Right hindlimb (tissue), 1 donor: ENCODE results near the gene SMYD3.
"Not testable (repeated sequence)": the region's sequence is repeated elsewhere in the genome, so short reads cannot be mapped to it uniquely, and the experiment has no call there.

ENCODE experiments used
- DNase-seq: peaks from one replicate; pipeline ENCODE4 v3.0.0-alpha.2; 2018

The SMYD3 gene

DNA sequence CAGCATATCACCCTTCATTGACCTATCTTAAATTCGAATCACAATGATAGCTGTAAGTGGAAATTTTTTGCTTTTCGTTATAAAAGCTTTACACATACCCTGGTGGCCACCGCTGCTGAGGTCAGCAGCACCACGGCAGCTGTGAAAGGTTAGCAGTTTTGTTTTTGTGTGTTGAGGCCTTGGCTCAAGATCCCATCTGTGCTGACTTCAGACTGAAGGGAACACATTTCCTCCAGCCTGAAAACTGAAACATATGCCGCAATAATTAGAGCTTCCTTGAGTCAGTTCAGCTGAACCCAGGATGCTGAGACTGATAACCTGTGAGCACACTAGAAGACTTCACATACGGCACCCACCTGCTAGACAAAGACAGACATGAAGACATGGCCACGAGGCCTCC is 103.0 kb downstream of the SMYD3 start:
- DNase-seq: no peak

DNA sequence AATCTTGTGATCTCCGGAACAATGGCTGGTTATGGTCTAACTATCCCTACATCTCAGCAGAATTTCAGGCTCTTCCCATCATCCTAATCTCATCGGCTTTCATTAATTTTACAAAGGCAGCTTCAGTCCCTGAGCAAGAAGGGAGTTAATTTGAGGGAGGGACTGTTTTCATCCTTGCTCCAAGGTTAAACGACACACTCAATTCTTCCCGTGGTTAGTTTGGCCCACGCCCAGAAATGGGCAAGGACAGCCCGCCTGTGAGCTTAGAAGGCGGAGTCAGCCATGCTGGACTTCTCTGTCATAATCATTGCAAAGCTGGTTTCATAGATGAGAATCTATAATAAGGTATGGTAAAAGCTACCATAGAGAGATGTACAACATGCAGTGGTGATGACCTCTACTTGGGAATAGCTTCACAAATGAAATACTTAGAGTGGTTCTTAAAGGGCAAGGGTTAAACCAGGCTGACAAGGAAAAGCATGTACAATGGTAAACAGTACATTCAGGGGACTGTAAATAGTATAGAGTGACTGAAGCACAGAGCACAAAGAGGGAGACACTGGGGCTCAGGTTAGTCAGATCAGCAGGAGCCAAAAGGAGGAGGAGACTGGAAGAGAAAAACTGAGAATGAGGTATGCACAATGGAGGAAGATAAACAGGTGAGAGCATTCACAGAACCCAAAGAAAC is 108.8 kb downstream of the SMYD3 start:
- DNase-seq: no peak

DNA sequence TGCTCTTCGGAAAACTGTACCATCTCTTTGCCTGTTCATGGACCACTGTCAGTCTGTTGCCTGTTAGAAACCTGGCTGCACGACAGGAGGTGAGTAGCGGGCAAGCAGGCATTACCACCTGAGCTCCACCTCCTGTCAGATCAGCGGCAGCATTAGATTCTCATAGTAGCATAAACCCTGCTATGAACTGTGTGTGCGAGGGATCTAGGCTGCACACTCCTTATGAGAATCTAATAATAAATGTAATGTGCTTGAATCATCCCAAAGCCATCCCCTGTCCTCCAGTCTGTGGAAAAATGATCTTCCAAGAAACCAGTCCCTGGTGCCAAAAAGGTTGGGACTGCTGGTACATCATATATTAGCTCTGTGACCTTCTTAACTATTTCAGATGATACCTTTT is 110.0 kb downstream of the SMYD3 start:
- DNase-seq: no peak

DNA sequence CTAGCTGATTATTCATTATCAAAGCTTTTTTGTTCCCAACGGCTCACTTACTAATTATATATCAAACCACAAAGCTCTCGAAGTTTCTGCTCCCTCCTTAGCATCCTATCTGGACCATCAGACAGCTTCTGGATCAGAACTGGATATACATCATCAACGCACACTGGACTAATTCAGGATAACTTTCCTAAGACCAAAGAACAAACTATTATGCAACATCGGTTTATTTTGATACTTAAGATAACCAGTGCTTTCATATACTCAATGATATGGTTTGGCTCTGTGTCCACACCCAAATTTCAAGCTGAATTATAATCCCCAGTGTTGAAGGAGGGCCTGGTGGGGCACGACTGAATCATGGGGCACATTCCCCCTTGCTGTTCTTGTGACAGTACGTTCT is 110.8 kb downstream of the SMYD3 start:
- no peak for DNase-seq

DNA sequence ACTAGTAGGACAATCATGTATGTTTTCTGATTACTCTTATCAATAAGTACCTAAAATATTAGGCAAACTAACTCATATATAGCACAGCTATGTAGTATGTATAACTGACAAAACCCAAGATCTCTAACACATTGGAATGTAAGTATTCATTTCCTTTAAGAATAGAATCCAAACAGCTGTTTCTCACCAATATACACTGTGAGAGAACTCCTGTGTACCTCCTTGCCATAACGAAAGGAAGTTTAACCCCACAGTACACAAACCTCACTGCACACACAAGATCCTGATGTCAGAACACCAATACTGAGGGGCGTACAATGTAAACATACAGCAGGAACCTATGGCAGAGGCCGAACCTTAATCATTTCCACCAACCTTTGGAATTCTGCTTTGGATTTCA is 113.0 kb downstream of the SMYD3 start:
- DNase-seq: no peak

DNA sequence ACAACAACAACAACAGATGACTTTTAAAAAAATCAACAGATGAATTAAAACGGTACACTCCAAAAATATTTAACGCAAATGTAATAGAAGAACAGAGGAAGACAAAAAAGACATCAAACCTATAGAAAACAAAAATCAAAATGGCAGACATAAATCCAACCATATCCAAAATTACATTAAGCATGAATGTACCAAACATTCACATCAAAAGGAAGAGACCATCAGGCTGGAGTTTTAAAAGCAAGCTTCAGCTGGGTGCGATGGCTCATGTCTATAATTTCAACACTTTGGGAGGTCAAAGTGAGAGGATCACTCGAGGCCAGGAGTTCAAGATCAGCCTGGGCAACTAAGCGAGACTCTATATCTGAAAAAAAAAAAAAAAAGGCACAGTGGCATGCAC is 116.2 kb downstream of the SMYD3 start:
- DNase-seq: no peak

DNA sequence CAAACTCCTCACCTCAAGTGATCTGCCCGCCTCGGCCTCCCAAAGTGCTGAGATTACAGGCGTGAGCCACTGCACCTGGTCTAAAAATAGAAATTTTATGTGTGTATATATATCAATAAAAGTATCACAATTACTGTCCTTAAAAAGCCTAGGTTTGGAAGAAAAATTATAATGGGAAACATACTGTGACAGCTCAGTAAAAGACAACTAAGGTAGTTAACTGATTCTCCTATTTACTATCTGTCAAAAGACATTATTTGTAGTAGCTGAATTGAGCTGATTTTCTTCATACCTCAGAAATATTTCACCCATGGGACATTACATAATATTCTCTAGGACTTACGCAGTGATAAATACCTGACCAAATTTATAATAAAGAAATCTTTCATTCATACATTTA is 122.5 kb downstream of the SMYD3 start:
- DNase-seq: no peak

DNA sequence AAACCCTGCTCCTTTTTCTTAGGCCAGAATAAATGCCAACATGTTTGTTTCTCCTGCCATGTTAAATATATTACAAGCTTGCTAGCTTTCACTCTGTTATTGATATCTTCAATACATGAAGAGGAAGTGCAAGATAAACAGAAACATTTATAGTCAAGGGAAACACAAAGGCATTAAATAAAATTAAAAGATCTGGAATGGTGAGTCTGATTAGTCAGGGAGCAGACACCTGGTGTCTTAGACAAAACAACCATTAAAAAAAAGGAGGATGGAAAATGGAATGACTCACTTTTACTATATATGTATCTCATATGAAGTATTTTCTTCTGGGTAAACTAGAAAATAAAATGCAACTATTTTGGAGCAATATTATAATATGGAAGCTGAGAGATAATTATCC is 123.3 kb downstream of the SMYD3 start:
- DNase-seq: no peak

DNA sequence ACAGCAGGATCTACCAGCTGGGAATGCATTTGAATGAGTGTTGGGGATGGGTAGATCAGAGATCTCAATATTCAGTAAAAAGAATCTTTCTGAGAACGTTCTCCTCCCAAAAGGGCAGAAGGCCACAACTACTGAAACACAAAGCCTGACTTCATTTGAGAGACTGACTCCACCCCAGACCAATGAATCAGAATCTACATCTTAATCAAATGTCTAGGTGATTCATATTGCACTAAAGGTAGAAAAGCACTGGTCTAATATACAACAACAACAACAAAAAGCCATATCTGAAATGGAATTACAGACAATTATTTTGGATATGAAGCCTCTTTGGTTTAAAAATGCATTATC is 123.9 kb downstream of the SMYD3 start:
- DNase-seq: no peak

DNA sequence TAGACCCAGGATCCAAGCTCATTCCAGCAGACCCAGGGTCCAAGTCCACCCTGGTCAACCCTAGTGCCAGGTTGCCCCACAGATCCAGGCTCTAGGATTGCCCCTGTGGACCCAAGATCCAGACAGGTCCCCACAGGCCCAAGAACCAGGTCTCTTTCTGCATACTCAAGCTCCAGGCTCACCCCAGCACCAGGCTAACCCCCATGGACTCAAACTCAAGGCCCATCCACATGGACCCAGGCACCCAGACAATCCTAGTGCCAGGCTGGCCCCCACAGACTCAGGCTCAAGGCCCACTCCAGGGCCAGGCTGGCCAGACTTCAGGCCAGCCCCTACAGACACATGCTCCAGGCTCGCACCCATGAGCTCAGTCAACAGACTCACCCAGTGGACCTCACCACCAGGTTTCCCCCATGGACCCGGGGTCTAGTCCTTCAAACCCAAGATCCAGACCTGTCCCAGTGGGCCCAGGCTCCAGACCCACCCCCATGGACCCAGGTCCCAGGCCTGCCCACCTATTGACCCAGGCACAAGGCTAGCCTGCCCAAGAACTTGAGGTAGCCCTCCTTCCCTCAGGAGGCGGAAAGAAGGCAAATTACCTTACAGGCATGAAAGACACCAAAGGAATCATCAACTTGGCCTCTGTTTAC is 124.4 kb downstream of the SMYD3 start:
- no peak for DNase-seq

DNA sequence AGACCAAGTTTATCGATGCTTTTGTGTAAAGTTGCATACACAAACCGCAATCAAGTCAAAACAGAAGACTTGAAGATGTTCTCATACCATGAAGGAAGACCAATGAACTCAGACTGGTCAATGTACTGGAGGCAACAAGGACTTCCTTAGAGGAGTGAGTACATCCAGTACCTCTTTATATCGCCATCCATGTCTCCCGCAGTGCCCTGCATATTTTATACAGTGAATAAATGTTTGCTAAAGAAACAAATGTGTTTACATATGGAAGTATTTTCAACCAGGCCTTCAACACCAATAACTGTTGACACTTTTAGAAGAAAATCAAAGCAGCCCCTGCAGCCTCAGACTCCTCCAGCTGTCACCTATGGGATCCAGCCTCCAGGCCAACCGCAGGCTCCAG is 125.6 kb downstream of the SMYD3 start:
- DNase-seq: no peak

DNA sequence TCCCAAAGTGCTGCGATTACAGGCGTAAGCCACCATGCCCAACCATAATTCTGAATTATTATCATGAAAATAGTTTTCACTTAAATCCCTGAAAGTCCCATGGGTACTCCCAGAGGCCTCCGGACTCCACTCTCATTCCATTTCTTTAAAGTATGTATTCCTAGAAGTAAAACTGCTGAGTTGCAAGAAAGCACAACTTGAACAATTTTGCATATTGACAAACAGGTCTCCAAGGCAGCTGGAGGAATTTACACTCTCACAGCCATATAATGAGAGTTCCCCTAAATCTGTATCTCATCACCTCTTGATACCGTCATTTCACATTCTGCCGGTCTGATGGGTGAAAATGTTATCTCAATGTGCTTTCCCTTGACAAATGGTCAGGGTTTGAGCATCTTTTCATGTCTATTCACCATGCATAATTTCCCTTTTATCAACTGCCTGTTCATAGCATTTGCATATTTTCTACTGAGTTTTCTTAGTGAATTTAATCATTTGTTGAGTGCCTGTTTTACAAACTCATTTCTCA is 129.4 kb downstream of the SMYD3 start:
- DNase-seq: no peak

DNA sequence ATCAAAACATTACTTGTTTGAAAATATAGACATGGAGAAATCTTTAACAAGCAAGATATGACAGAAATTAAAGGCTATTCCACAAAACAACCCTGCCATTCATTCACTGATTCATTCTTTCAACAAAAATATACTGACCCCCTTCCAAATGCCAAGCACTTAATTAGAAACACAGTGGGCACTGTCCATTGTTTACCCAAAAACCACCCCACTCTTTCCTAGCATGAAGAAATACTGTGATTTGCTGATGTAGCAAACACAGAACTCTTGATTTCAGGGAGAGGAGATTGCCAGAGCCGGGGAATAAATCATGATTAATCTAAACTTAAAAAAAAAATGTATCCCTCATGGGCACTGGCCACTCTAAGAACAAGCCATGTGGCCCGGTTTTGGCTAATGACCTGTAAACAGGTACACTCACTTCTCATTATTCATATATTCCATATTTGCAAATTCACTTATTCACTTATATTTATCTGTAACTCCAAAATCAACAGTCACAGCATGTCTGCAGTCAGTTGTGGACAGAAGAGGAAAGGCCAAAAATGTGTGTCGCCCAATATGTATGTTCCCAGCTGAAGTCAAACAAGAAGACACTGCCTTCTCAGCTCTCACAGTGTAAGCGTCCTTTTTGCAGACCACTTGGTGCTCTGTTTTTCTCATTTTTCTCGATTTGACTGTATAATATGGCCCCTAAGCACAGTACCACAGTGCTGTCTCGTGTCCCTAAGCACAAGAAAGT is 133.1 kb downstream of the SMYD3 start:
- no peak for DNase-seq

DNA sequence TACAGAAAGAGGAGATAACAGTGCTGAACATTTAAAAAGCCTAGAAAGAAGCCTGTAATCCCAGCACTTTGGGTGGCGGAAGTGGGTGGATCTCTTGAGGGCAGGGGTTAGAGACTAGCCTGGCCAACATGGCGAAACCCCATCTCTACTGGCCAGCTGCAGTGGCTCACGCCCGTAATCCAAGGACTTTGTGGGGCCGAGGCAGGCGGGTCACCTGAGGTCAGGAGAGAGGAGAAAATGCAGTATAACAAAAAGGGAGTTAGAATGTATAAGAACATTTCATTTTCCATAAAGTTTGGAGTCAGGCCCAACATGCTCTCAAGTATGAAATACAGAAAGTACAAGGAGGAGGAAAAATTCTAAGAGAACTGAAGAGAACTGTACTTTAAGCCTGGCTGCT is 134.5 kb downstream of the SMYD3 start:
- DNase-seq: no peak

DNA sequence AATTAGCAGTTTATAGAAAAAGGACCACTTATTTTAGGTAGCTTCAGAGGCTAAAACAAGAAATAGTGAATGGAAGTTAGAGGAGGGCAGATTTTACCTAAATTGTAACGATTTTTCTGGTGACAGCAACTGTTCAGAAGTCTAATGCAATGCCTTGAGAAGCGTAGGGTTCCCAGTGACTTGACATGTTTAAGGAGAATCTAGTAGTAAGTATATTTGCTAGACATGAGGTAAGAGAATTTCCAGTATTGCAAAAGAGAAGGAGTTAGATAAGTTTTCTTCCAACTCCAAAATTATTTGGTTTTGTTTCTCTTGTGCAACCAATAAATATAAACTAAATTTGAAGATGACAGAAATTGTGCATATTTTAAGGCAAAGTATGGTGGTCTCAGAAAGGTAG is 140.0 kb downstream of the SMYD3 start:
- no peak for DNase-seq

DNA sequence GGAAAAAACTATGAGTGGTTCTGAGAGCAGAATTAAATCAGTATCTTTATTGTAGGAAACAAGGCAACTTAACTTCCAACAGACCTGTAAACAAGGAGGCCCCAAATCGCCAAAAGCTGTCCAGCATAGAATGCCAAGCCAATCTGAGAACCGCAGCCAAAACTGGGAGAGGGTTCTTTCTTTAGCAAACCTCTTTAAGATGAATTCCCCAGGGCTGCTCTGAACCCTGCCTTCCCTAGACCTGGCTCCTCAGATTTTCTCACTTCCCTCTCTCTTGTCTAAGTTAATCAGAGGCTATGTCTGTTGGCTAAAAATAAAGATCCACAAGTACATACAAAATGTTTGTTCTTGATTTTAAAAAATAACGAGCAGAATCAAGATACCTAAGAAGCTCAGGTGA is 141.4 kb downstream of the SMYD3 start:
- no peak for DNase-seq

DNA sequence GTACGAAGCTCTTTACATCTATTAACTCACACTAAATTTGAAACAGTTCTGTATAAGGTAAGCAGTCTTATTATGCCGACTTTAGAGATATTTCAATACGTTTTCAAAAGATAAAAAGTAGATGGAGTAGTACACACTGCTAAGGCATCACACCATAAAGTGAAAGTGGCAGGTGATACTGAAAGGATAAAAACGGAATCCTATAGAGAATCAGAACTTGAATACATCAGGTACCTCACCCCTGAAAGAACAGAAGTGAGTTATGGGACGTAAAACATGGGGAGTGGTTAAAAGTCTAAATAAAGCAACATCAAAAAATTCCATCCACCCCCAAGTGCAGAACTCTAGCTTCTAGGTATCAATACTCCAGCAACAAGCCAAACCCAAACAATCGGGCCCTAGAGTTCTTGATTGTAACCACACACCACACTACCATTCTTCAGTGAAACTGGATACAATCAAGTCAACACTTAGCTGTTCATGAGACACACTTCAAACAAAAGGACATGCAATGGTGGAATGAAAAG is 142.6 kb downstream of the SMYD3 start:
- no peak for DNase-seq

DNA sequence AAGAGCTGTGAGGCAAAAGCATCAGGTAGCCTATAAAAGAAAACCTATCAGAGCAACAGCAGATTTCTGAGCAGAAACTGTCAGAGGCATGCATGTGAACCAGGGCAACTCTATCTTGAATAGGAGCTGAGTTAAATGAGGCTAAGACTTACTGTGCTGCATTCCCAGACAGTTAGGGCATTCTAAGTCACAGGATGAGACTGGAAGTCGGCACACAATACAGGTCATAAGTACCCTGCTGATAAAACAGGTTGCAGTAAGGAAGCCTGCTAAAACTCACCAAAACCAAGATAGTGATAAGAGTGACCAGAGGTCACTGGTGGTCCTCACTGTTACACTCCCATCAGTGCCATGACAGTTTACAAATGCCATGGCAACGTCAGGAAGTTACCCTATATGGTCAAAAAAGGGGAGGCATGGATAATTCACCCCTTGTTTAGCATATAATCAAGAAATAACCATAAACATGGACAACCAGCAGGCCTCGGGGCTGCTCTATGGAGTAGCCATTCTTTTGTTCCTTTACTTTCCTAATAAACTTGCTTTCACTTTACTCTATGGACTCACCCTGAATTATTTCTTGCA is 150.0 kb downstream of the SMYD3 start:
- not testable (repeated sequence) for DNase-seq

DNA sequence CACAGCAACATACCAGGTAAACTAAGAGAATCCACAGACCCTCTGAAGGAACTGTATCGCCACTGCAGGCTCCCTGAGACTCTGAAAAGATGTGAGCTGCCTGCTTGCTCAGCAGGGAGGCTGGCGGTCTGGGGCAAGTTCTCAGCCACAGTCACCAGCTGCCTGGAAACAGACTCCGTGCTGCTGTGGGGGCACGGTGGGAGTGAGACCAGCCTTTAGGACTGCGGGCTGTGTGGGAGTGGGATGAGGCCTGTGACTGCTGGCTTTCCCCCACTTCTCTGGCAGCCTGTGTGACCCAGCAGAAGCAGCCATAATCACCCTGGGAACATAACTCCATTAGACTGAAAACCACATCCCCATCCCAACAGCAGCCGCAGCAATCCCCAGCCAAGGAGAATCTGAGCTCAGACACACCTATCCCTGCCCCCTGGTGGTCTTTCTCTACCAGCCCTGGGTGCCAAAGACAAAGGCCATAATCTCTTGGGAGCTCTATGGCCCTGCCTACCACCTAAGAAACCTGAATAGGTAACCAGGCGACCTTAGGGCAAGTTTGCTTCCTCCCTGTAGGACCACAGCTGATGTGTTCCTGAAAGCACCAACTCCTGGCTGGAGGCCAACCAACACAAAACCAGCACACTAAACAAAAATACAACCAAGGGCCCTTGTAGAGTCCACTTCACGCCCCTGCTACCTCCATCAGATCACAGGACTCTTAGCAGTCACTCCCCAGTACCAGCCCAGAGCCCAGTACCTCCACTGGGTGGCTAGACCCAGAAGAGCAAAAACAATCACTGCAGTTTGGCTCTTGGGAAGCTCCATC is 151.5 kb downstream of the SMYD3 start:
- DNase-seq: no peak

DNA sequence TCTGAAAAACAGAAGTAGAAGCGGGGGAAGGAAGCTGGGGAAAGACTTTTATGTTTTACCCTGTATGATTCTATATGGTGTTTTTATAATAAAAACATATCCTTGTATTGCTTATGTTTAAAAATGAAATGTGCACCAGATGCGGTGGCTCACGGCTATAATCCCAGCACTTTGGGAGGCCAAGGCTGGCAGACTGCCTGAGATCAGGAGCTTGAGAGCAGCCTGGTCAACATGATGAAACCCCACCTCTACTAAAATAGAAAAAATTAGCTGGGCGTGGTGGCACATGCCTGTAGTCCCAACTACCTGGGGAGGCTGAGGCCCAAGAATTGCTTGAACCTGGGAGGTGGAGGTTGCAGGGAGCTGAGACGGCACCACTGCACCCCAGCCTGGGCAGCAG is 155.4 kb downstream of the SMYD3 start:
- DNase-seq: no peak

DNA sequence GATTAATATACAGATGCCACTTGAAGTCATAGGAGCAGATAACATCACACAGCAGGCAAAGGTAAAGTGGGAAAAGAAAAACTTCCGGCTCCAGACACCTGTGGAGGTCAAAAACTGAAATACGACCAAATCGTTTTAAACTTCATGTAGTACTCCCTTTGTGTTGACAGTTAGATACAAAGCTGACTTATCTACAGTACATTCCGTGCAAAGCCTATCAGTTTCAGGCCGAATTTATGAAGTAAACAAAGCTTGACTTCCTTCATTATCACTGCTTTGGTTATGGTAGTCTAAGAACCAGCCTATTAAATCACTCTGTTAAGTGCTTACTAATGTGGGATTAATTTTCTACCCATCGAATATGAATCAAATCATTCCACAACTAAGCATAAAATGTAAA is 156.3 kb downstream of the SMYD3 start:
- DNase-seq: no peak

DNA sequence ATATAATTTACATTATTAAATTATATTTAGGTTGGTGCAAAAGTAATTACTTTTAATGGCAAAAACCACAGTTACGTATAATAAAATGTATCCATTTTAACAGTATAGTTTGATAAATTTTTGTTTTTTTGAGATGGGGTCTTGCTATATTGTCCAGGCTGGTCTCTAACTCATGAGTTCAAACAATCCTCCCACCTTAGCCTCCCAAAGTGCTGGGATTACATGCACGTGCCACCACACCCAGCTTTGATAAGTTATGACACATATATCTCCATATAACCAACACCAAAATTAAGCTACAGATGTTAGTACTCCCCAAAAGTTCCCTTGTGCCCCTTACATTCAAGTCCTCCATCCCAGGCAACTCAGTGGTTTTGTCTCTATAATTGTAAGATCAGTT is 163.1 kb downstream of the SMYD3 start:
- no peak for DNase-seq

DNA sequence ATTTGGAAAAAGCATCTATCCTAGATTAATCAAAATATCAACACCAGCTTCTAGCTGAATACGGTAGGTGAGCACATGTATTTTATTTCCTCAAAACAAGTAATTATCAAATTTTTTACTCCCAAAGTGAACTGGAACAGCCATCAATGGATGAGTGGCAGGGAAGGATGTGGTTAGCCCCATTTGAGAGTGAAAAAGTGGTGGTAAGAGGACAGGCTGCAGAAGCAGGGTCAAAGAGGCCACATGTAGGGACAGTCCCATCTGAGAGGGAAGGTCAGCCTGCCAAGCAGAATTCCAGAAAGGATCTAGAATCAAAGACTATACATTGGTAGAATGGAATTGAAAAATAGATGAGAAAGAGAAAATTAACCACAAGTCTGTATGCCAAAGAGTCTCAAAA is 163.8 kb downstream of the SMYD3 start:
- DNase-seq: no peak
